Activated gamma-delta T cell (primary cell): ENCODE results near the gene ZNF48.
A peak's percentile ranks its signal among the peaks of the same experiment; 100 is the strongest.

ENCODE experiments used
- DNase-seq: peaks from one replicate; lab custom pipeline; 2025; lab: John Stamatoyannopoulos, UW

The ZNF48 gene

DNA sequence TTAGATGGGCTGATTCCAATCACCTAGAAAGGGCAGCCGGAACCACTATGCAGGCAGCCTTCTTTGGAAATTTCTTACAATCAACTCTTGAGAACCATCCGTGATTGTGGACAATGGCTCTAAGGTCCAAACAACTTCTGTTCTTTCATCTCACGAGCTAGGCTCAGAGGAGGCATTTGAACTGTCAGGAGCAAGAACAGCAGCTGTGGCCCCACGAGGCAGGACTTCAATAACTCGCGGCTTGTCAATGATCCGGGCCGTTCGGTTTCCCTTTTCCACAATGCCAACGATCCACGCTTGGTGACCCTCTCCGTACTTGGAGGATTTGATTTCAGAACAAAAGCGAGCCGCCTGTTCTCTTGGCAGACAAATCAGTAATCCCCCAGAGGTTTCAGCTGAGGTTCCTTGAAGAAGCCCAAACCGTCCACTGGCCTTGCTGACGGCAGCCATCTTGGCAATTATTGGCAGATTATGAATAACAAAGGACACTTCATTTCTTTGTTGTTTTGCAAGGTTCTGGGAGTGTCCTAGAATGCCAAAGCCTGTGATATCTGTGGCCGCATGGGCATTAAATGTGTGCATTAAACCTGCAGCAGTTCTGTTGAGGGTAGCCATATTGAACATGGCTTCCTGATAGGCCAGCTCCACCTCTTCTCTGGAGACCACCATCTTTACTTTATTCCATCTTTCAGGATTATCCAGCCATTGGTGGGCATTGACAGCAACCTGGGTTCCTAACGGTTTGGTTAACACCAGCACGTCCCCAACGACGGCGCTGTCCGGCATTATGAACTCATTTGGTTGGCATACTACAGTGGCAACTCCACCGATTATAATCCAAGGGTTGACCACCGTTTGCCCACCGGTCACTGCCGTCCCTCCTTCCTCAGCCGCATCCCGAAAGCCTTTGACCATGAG, 49.3 kb downstream of the ZNF48 start:
- no peak for DNase-seq

DNA sequence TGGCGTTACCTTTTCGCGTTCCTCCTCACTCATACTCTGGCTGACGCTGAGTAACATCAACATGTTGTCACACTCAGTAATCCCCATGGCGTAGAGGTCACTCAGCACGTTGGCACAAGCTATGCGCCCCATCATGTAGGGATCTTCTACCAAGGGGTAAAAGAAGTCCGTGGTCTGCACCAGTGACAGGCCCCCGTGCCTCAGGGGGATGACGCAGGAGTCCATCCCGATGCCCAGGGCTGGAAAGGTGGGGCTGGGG, 49.9 kb downstream of the ZNF48 start:
- no peak for DNase-seq

DNA sequence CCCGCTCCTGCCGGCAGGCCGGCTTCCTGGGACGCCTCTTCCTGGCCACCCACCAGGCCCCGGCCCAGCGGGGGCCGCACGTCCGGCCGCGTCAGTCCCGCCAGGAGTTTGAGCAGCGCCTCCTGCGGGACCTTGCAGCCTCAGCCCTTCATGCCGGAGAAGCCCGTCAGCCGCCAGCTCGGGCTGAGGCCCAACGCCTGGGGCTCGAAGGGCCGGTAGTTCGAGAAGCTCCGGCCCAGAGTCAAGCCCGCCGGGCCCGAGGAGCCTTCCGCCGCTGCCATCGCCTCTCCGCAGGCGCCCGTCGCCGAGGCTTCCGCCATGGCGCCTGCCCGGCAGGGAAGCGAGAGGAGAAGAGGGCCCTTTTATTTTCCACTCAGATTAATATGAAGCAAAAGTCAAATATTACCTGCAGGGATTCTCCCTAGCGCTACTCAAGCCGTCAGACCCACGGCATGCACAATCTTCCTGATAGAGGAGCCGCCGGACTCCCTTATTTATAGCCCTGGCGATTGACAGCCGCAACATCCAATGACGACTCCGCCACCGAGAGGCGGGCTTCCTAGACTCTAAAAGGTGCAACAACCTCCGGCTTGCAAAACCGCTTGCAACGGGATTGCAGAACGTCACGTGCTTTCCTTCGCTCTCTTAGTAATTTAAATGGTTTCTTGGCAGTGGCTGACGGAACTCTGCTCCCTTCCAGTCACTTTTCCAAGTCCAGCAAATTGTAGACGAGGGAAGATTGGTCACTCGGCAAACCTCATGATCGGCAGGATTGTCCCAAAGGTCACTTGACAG, 50.4 kb downstream of the ZNF48 start, which contains the start of gene SEPHS2:
TSS of gene SEPHS2 (minus strand) at position 467 of the 795 bp plus-strand sequence. CDS start at position 320, 147 bp downstream.
- DNase-seq: peak; percentile 68

DNA sequence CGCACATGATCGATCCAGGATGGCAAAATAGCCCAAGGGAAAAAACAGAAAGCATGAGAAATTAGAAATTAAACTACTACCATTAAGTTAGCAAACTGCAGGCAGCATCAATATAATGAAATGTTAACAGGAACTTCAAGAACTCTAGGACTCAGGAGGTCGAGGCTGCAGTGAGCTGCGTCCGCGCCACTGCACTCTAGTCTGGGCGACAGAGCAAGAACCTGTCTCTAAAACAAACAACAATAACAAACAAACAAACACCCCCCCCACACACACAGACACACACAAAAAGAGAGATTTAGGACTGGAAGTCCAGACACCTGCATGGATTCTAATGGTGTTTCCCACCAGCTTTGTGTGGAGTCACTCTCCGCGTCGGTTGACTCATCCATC, 51.0 kb downstream of the ZNF48 start:
- no peak for DNase-seq

DNA sequence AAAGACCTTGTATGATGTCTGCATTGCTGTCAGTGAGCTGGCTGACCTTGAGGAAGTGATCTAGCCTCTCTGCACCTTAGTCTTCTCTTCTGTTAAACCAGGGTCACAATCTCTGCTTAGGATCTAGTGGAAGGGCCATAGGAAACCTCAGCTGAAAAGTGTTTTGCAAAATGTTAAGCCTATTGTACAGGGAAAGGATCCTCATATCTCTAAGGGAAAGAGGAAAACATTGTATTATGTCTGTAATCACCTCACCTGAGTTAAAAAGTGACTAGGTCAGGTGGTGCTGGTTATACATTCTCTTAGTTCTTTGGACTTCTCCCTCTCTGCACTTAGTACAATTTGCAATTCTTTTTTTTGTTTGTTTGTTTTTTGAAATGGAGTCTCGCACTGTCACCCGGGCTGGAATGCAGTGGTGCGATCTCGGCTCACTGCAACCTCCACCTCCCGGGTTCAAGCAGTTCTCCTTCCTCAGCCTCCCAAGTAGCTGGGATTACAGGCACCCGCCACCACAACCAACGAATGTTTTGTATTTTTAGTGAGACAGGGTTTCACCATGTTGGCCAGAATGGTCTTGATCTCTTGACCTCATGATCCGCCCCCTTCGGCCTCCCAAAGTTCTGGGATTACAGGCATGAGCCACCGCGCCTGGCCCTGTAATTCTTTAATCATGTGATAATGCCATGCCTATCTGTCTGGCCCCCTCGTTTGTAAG, 52.4 kb downstream of the ZNF48 start:
- DNase-seq: no peak

DNA sequence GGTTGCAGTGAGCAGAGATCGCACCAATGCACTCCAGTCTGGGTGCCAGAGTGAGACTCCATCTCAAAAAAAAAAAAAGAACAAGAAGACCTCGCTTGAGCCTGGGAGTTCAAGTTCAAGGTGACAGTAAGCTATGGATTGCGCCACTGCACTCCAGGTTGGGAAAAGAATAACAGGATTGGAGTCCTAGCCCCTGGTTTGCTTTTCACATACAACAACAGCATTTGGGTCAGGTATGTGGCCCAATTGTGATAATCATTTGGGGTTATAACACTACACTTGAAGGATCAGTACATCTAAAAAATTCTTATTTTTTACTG, 53.9 kb downstream of the ZNF48 start:
- DNase-seq: no peak
